Activated CD4-positive, alpha-beta T cell treated with anti-CD3 and anti-CD28 coated beads, Interleukin-2, amount 50 U/mL, for 16 hours (primary cell): ENCODE results near the gene STK17A.

Source experiments
- DNase-seq: peaks from one replicate; pipeline ENCODE4 v3.0.0-alpha.2; 2020

STK17A gene

GRCh38 chr7:43637114-43637806, 54.4 kb downstream of the STK17A start:
- DNase-seq: no peak

- DNase-seq: no peak
Measured at GRCh38 chr7:43639858-43640491, 57.1 kb downstream of the STK17A start.

- no peak for DNase-seq
Measured at GRCh38 chr7:43640679-43641078, 57.8 kb downstream of the STK17A start.

- DNase-seq: no peak
Measured at GRCh38 chr7:43642897-43643630, 60.2 kb downstream of the STK17A start.

GRCh38 chr7:43643846-43644245, 60.9 kb downstream of the STK17A start:
- no peak for DNase-seq

- DNase-seq: no peak
Measured at GRCh38 chr7:43645699-43646226, 62.9 kb downstream of the STK17A start.

- no peak for DNase-seq
Measured at GRCh38 chr7:43646603-43647338, 63.9 kb downstream of the STK17A start.

GRCh38 chr7:43647339-43647672, 64.4 kb downstream of the STK17A start:
- no peak for DNase-seq

- peak; percentile 92 for DNase-seq
Measured at GRCh38 chr7:43647673-43648472, 65.0 kb downstream of the STK17A start.

- DNase-seq: peak; percentile 93
Measured at GRCh38 chr7:43648473-43649406, 65.8 kb downstream of the STK17A start.

GRCh38 chr7:43649755-43650274, 66.9 kb downstream of the STK17A start:
- peak; percentile 93 for DNase-seq

- no peak for DNase-seq
Measured at GRCh38 chr7:43650457-43651052, 67.6 kb downstream of the STK17A start.

GRCh38 chr7:43652364-43652763, 69.5 kb downstream of the STK17A start:
- no peak for DNase-seq

- no peak for DNase-seq
Measured at GRCh38 chr7:43653466-43653865, 70.6 kb downstream of the STK17A start.

GRCh38 chr7:43653891-43654504, 71.1 kb downstream of the STK17A start:
- no peak for DNase-seq

GRCh38 chr7:43655584-43655983, 72.7 kb downstream of the STK17A start:
- no peak for DNase-seq

- no peak for DNase-seq
Measured at GRCh38 chr7:43656997-43657396, 74.1 kb downstream of the STK17A start.

- DNase-seq: peak; percentile 81
Measured at GRCh38 chr7:43658718-43659548, 76.0 kb downstream of the STK17A start.

- no peak for DNase-seq
Measured at GRCh38 chr7:43659549-43659896, 76.6 kb downstream of the STK17A start.
